HepG2 (cell line): ENCODE measurements around the gene TMEM87B. TPM values are rescaled to one million over a fixed set of nuclear protein-coding genes. Genes with fewer than 3 reads are reported as not detected.

Experiments used
- HNF1A ChIP-seq, 2 experiments: sonication (generic) in 1 of 2; formaldehyde crosslinking in 1 of 2; IDR thresholded peaks; 2 replicates each; pipeline versions ENCODE4 v1.4.0 to v1.6.1; 2016 to 2020; ENCODE audit warnings: borderline replicate concordance in 1 of 2, low read depth in 1 of 2, mild to moderate bottlenecking in 1 of 2, missing genetic modification reagents in 1 of 2
- KDM5B ChIP-seq: sonication (generic); formaldehyde crosslinking; IDR thresholded peaks from 2 replicates; pipeline ENCODE4 v1.4.0; 2020; ENCODE audit warnings: missing genetic modification reagents, mild to moderate bottlenecking, borderline replicate concordance
- MXI1 ChIP-seq: IDR thresholded peaks from 3 replicates; pipeline ENCODE4 v1.6.1; 2012; ENCODE audit warnings: low read depth, low read length, inconsistent platforms, borderline replicate concordance
- MYPOP ChIP-seq: sonication (generic); formaldehyde crosslinking; IDR thresholded peaks from 2 replicates; pipeline ENCODE4 v1.8.1; 2023; ENCODE audit warnings: mild to moderate bottlenecking, moderate library complexity, missing genetic modification reagents
- POGZ ChIP-seq: sonication (generic); formaldehyde crosslinking; IDR thresholded peaks from 2 replicates; pipeline ENCODE4 v1.4.0; 2020; ENCODE audit warnings: mild to moderate bottlenecking, missing genetic modification reagents
- RAD51 ChIP-seq: fragments of 450-650 bp; IDR thresholded peaks from 2 replicates; pipeline ENCODE4 v1.6.1; 2016; ENCODE audit warnings: borderline replicate concordance
- SCMH1 ChIP-seq: sonication (generic); formaldehyde crosslinking; IDR thresholded peaks from 2 replicates; pipeline ENCODE4 v1.9.0; 2021; ENCODE audit warnings: missing genetic modification reagents, mild to moderate bottlenecking, borderline replicate concordance
- SIX1 ChIP-seq: sonication (generic); formaldehyde crosslinking; IDR thresholded peaks from 2 replicates; pipeline ENCODE4 v1.4.0; 2020; ENCODE audit warnings: missing genetic modification reagents, borderline replicate concordance
- TCF12 ChIP-seq, 2 experiments: fragments of 450-650 bp in 1 of 2; sonication (generic) in 1 of 2; formaldehyde crosslinking in 1 of 2; IDR thresholded peaks; 2 replicates each; pipeline versions ENCODE4 v1.6.1 to v1.8.0; 2017 to 2022; ENCODE audit warnings: antibody characterized with exemption in 1 of 2, mild to moderate bottlenecking in 1 of 2, missing genetic modification reagents in 1 of 2, moderate library complexity in 1 of 2
- XBP1 ChIP-seq: sonication (generic); formaldehyde crosslinking; IDR thresholded peaks from 2 replicates; pipeline ENCODE4 v1.5.0; 2020; ENCODE audit warnings: missing genetic modification reagents
- ZBTB39 ChIP-seq: sonication (generic); formaldehyde crosslinking; IDR thresholded peaks from 2 replicates; pipeline ENCODE4 v1.5.0; 2020; ENCODE audit warnings: missing genetic modification reagents
- ZIK1 ChIP-seq: sonication (generic); formaldehyde crosslinking; IDR thresholded peaks from 2 replicates; pipeline ENCODE4 v1.5.0; 2020; ENCODE audit warnings: mild to moderate bottlenecking, low read depth, missing genetic modification reagents, borderline replicate concordance
- ZNF3 ChIP-seq: IDR thresholded peaks from 2 replicates; pipeline ENCODE4 v1.7.0; 2017; ENCODE audit warnings: inconsistent platforms
- ZNF326 ChIP-seq: sonication (generic); formaldehyde crosslinking; IDR thresholded peaks from 2 replicates; pipeline ENCODE4 v1.4.0; 2020; ENCODE audit warnings: missing genetic modification reagents, borderline replicate concordance
- ZNF563 ChIP-seq: sonication (generic); formaldehyde crosslinking; IDR thresholded peaks from 2 replicates; pipeline ENCODE4 v1.8.0; 2022; ENCODE audit warnings: mild to moderate bottlenecking, moderate library complexity, missing genetic modification reagents
- ZNF570 ChIP-seq: sonication (generic); formaldehyde crosslinking; IDR thresholded peaks from 2 replicates; pipeline ENCODE4 v1.4.0; 2020; ENCODE audit warnings: mild to moderate bottlenecking, missing genetic modification reagents, borderline replicate concordance
- polyA plus RNA-seq, 8 experiments: library from polyadenylated mRNA; depleted of rRNA in 3 of 8; stranded (reverse) in 7 of 8; unstranded in 1 of 8; fragments of >200 nt; fragmentation: Illumina TruSeq in 4 of 8; extraction: Trizol in 4 of 8; gene quantifications; 2 replicates each; pipeline versions ENCODE4 v1.2.1 to v1.2.3, GENCODE V29; 2011 to 2016; ENCODE audit warnings: low read depth in 4 of 8, missing spikeins in 1 of 8, mixed read lengths in 1 of 8; ENCODE audit not compliant: insufficient read depth in 1 of 8
- total RNA-seq, 5 experiments: library from RNA; depleted of rRNA; stranded (reverse); fragments of >200 nt; fragmentation: Illumina TruSeq; extraction: Trizol; gene quantifications; 2 replicates each; pipeline ENCODE4 v1.2.3, GENCODE V29; 2016; ENCODE audit warnings: low read depth in 1 of 5

TMEM87B gene
- total and polyA plus RNA-seq, 2 of the 13 experiments (the other 11 are each of a cell fraction or from before 2014, with no cell fraction given): 15.1 to 16.2 TPM

GRCh38 chr2:112054847-112055729 is at the start of gene TMEM87B (continued):
- TF ChIP-seq HNF1A (IDR thresholded peaks at IDR 0.05; ENCODE audit: low read depth): no peak
- TF ChIP-seq HNF1A (CRISPR knock-in tag; IDR thresholded peaks at IDR 0.05; ENCODE audit: borderline replicate concordance): 0 out of 2 replicates have a peak, but pooled peaks have one; percentile 73
- TF ChIP-seq ZNF326: no peak
- no peak for TF ChIP-seq ZNF570 (CRISPR knock-in tag)
- no peak; the same call in 1 of the 2 replicates for TF ChIP-seq ZIK1 (CRISPR knock-in tag)
- peak; percentile 70; the same call in 2 of the 3 replicates for TF ChIP-seq MXI1
- peak; percentile 54 for TF ChIP-seq POGZ (CRISPR knock-in tag)
- TF ChIP-seq ZNF563 (CRISPR knock-in tag): peak; percentile 98
- TF ChIP-seq MYPOP: peak; percentile 81; the same call in 1 of the 2 replicates
- no peak for TF ChIP-seq SCMH1
- no peak for TF ChIP-seq TCF12 (IDR thresholded peaks at IDR 0.05)
- peak; percentile 71 for TF ChIP-seq TCF12 (CRISPR knock-in tag; IDR thresholded peaks at IDR 0.05)
- no peak for TF ChIP-seq RAD51
- no peak for TF ChIP-seq ZNF3 (CRISPR knock-in tag)
- peak; percentile 48; the same call in 1 of the 2 replicates for TF ChIP-seq SIX1 (CRISPR knock-in tag)
- peak; percentile 95; the same call in 1 of the 2 replicates for TF ChIP-seq KDM5B
- no peak for TF ChIP-seq ZBTB39 (CRISPR knock-in tag)
- peak; percentile 67; the same call in 1 of the 2 replicates for TF ChIP-seq XBP1
